Measurements from ENCODE around the gene PNMA5.
"Not testable (repeated sequence)": the region's sequence is repeated elsewhere in the genome, so short reads cannot be mapped to it uniquely, and the experiment has no call there.

PNMA5 gene

DNA sequence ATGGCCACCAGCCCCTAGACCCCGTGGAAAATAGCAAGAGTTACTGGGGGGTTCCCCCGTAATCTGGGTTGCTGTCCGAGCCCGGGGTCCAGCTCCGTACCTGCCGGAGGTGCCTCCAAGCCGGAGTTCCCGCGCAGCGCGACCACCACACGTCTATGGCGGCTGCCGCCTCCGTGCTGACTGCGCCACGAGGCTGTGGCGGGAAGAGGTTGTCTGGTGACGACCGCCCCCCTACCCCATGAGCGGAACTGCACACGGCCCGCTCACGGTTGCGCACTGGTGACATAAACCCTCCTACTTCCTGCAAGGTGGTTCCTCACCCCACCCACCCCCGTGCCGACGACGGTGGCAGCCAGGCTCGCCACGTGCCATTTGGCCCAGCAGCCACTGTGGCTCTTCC lies at the start of gene PNMA5:
PNMA5 (minus strand) TSS at position 184 of the 400 bp plus-strand sequence. CDS start 2,518 bp downstream, outside the sequence.
- no peak for DNase-seq

DNA sequence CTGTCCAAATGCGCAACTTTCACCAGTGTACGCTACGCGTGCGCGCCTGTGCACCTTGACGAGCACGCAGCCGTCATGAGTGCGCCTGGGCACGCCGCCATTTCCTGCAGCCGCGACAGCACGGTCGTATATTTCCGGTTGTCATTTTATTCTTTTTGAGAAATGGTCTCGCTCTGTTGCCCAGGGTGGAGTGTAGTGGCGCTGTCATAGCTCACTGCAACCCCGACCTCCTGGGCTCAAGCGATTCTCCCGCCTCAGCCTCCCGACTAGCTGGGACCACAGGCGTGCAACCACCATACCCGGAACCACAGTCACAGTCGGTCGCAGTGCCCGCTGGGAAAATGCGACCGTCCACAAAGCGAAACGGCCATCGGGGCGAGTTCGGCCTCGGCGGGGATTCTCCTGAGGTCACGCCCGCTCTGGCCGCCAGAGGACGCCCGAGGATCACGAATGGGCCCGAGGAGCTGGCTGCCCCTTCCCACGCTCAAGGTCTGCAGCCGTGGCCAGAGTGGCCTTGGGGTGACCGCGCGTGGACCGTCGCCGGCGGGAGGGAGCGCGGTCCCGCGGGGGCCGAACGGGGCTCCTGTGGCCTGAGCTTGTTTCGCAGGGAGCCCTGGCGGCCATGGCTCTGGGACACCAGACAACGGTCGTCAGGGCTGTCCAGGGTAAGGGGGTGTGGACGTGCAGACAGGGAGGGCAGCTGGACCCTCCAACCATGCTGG lies 38.6 kb upstream of the PNMA5 start:
- DNase-seq, result peak; percentile 52

DNA sequence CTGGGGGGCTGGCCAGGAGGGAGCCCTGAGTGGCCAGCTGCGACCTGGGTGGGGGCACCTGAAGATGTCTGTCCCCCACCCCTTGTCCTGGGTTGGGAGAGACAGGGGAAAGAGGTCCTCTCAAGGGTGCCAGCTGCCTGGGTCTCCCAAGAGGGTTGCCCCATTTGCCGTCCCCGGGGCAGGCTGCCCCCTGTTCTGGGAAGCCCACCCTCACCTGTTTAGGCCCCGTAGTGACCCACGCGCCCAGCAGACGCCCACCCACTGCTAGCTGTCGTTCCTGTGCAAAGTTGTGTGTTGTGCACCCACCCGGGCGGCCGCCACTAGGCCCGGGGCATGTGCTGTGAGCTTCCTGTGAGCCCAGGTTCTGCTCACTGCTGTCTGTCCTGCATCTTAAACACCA lies 36.9 kb upstream of the PNMA5 start:
- no peak for DNase-seq

DNA sequence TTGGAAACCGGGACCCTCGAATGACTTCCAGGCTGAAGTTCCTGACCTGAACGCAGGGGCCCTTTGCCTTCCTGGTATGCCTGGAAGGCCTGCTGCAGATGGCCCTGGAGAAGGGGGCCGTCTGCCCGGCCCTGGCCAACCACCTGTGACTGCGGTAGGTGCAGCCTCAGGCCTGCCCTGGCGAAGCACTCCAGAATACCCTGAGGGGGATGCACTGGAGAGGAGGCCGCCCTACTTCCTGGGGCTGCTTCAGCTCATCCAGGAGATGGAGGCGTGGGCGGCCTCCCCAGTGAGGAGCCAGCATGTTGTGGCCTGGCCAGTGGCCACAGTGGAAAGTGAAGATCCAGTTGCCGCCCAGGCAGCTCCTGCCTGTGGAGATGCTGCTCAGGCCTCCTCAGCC lies 36.0 kb upstream of the PNMA5 start:
- no peak for DNase-seq

DNA sequence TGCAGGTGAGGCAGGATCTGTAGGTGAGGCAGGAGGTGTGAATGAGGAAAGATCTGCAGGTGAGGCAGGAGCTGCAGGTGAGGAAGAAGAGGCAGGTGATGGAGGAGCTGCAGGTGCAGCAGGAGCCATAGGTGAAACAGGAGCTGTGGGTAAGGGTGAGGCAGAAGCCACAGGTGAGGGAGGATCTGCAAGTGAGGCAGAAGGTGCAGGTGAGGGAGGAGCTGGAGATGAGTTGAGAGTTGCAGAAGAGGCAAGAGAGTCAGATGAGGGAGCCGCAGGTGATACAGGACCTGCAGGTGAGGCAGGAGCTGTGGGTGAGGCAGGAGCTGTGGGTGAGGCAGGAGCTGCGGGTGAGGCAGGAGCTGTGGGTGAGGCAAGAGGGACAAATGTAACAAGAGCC lies 35.2 kb upstream of the PNMA5 start:
- no peak for DNase-seq

DNA sequence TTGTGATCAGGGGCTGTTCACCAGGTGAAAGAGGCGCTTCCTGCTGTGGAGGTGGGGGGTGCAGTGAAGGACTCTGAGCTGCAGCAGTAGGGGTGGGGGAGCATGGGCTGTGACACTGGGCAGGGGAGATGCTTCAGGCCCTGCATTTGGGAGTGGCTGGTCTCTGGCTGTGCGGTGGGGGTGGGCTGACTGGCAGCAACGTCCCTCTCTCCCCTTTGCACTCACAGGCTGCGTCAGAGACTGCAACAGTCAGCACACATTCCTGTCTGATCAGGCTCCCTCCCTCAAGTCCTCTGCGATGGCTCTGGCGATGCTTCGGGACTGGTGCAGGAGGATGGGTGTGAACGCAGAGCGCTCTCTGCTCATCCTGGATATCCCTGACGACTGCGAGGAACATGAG lies 34.6 kb upstream of the PNMA5 start:
- not testable (repeated sequence) for DNase-seq

DNA sequence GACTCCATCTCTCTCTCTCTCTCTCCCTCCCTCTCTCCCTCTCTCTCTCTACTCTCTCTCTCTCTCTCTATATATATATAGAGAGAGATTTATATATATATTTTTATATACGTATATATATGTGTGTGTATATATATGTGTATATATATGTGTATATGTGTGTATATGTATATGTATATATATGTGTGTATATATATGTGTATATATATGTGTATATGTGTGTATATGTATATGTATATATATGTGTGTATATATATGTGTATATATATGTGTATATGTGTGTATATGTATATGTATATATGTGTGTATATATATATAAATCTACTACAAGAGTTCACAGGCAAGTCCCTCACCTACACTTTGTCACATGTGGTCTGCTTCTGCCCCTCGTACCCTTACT lies 32.6 kb upstream of the PNMA5 start:
- not testable (repeated sequence) for DNase-seq

DNA sequence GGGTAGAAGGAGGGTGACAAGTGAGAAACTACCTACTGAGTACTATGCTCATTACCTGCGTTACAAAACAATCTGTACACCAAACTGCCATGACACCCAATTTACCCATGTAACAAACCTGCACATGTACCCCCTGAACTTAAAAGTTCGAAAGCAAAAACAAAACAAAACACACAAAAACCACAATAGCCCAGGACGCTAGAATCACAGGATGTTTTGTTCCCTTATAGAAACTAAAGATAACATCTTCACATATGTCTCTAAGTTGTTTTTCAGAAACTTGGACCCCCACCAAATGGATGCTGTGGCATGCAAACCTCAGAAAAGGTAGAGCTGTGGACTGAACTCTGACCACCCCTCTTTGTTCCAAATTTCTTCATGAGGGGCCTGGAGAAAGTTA lies 25.2 kb upstream of the PNMA5 start:
- DNase-seq, result no peak

DNA sequence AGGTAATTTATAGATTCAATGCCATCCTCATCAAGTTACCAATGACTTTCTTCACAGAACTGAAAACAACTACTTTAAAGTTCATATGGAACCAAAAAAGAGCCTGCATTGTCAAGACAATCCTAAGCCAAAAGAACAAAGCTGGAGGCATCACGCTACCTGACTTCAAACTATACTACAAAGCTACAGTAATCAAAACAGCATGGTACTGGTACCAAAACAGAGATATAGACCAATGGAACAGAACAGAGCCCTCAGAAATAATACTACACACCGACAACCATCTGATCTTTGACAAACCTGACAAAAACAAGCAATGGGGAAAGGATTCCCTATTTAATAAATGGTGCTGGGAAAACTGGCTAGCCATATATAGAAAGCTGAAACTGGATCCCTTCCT lies 23.3 kb upstream of the PNMA5 start:
- not testable (repeated sequence) for DNase-seq

DNA sequence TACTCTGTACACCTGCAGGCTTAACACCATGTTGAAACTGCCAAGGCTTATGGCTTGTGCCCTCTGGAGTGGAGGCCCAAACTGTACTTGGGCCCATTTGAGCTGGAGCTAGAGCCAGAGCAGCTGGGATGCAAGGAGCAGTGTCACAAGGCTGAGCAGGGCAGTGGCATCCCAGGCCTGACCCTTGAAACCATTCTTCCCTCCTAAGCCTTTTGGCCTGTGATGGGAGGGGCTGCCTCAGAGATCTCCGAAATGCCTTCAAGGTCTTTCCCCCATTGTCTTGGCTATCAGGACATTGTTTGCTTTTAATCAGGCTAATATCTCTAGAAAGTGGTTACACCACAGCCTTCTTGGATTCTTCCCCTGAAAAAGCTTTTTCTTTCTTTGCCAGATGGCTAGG lies 10.9 kb upstream of the PNMA5 start:
- no peak for DNase-seq

DNA sequence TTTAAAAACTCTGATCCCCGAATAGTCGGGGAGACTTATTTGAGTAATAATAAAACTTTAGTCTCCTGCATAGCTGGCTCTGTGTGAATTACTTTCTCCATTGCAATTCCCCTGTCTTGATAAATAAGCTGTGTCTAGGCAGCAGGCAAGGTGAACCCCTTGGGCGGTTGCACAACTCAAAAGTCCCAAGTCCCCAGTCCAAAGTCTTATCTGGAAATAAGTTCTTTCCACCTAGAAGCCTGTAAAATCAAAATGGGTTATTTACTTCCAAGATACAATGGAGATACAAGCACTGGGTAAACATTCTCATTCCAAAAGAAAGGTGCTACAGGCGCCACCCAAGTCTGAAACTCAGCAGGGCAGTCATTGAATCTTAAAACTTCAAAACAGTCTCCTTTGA lies 10.1 kb upstream of the PNMA5 start:
- DNase-seq, result no peak

DNA sequence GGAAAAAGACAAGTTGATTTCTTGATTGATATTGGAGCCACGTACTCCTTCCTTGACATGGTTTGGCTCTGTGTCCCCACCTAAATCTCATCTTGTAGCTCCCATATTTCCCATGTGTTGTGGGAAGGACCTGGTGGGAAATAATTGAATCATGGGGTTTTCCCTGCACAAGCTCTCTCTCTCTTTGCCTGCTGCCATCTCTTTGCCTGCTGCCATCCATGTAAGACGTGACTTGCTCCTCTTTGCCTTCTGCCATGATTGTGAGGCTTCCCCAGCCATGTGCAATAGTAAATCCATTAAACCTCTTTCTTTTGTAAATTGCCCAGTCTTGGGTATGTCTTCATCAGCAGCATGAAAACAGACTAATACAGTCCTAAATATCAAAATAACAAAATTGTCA lies 8.3 kb upstream of the PNMA5 start:
- DNase-seq, result not testable (repeated sequence)

DNA sequence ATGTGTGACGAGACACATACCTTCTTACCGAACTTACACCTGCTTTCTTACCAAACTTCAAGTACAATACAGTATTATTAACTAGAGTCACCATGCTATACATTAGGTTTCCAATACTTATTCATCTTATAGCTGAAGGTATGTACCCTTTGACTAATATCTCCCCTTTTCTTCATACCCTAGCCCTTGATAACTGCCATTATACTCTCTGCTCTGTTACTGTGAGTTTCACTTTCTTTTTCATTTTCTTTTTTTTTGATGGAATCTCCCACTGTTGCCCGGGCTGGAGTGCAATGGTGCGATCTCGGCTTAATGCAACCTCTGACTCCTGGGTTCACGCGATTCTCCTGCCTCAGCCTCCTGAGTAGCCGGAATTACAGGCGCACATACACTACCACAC lies 3.4 kb upstream of the PNMA5 start:
- DNase-seq, result no peak

DNA sequence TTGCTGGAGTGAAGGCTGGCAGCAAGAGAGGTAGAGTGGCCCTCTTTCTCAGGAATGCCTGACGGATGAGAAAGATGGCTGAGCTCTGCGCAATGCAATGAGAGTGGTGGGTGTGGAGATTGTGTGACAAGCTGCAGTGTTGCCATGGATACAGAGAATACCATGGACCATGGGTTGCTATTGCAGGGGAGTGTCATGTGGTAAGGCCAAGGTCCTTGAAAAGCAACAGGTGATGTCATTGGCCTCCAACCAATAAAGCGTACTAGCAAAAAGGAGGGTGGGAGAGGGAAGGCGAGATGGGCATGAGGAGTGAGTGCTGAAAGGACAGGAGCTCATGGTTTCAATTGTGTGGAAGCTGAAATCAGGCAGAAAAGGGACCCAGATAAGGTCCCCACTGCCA lies 1.8 kb downstream of the PNMA5 start:
- no peak for DNase-seq

DNA sequence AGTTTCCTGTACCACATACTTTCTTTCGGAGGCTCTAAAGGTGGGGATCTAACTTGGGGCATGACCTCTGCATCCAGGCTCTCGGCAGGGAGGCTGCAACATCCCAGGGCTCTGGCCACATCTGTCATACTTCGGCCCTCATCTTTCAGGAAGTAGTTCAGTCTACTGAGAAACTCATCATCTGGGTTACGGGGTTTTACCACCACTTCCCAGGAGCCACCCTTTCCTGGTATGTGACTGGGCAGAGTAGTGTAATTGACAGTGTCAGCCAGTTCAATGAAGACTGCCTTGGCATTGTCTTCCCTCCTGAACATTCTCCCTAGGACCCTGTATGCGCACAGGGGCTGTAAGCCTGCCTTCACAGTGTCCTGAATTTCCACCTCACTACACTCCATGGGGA lies 2.8 kb downstream of the PNMA5 start:
- DNase-seq, result no peak

DNA sequence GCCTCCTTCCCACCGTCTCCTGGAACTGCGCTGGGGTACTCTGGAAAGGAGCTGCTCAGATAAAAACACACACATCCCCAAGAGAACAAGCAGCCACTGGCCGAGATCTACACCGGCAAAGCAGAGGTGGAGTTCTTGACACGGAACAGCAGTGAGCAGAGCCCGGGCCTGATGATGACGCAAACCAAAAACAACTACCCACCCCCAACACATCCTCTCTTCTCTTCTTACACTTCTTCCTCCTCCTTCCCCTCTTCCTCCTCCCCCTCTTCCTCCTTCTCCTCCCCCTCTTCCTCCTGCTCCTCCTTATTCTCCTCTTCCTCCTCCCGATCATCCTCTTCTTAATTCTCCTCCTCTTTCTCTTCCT lies 4.6 kb downstream of the PNMA5 start:
- no peak for DNase-seq

DNA sequence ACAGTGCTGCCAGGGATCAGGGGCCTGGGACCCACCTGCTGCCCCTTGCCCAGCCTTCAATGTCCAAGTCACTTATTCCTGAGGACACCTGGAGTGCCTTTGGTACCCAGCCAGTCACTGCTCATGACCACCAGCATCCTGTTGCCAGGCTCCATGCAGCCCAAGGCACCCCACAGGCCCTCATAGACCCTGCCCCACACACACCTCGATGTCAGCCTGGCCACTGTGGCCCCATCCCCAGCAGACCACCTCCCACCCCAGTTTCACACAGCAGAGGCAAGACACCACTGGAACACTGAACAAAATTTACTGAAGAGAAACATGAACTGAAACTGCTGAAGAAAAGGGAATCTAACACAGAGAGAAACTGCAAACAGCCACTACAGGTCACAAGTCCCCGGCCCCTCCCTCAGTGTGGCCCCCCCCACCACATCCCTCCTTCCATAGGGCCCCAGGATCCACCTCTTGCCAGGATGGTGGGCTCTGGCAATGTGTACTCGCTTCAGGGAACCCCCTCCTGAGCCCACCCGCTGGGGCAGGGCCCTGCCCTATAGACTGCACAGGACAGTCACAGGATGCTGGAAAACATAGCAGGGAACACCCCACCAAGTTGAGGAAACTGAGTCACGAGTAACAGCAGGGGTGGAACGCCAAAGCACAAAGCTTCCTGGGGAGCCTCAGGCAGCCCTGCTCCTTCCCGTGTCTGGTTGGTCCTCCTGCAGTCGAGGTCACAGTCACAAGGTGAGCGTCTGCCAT lies 5.2 kb downstream of the PNMA5 start:
- DNase-seq, result no peak

DNA sequence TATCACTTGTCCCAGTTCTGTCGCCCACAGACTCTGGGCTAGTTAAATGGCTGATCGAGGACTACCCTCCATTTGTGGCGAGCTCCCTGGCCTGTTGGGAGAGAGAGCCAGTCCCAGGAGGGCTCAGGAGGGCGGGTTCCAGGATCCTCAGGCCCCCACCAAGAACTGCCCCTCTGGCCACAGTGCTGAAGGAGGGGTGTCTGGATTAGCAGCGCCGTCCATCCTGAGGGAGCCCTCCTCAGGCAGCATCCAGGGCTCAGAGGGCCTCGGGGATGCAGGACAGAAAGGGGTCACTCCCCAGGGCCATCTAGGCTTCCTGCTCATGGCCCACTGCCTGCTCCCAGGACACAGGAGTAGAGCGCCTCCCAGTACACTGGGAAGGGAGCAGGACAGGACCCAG lies 6.1 kb downstream of the PNMA5 start:
- no peak for DNase-seq

DNA sequence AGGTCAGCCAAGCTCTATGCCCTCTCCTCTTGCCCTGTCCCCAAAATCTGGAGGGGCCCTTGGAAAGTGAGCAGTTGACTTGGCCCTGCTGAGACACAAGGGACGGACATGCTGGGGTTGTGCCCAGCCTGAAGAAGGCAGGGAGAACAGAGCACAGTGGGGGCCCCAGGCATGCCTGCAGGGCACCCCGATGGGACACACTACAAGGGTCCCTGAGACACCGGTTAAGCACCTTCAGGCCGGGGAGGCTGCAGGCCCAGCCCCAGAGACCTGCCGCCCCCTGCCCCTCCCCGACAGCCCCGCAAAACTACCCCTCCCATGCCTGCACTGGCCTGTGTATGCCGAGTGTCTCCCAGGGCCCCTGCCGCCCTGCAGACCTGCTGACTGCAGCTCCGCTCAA lies 6.8 kb downstream of the PNMA5 start:
- not testable (repeated sequence) for DNase-seq

DNA sequence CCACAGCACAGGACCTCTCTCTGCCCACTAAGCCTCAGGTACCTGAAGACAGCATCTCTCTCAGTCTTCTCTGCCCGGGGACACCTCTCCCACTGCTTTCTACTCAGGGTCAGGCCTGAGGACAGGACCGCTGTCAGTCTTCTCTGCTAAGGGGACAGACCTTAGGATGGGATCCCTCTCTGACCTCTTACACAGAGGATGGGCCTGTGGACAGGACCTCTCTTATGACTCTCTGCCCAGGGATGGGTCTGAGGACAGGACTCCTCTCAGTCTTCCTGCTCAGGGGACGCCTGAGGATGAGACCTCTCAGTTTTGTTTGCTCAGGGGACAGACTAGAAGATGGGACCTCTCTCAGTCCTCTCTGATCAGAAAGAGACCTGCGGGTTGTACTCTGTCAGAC lies 8.5 kb downstream of the PNMA5 start:
- DNase-seq, result not testable (repeated sequence)

DNA sequence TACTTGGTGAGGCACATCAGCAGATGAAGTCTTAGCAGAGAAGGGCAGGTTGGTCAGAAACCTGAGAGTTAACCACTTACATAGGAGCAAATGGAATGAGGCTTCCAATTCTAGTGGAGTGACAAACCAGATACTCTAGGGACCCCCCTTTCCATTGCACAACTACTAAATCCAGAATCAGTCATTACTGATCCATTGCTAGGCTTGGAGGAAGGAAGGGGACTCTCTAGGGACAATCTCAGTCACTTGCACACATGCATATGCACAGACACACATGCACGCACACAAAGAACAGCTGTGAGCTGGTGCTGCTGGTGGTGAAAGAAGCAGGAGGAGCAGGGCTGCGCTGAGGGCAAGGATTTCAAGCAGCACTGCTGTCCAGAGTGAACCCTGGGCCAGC lies 25.7 kb downstream of the PNMA5 start:
- no peak for DNase-seq

DNA sequence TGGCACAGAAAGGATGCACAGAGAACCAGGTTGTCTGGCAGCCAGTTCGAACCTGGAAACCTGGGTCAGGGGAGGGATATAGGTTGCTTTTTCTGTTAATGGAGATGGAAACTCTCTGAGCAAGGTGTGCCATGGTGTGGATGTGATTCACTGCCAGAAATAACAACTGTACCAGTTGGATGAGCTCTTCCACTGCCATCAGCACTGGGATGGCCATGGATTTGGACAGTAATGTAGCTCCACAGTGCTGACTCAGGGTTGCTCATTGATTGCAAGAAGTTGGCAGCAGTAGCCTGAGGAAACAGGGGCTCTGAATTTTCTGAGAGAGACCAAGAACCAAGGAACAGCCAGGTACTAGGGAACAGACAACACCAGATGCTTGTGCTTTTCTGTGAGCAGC lies 33.8 kb downstream of the PNMA5 start:
- DNase-seq, result no peak

DNA sequence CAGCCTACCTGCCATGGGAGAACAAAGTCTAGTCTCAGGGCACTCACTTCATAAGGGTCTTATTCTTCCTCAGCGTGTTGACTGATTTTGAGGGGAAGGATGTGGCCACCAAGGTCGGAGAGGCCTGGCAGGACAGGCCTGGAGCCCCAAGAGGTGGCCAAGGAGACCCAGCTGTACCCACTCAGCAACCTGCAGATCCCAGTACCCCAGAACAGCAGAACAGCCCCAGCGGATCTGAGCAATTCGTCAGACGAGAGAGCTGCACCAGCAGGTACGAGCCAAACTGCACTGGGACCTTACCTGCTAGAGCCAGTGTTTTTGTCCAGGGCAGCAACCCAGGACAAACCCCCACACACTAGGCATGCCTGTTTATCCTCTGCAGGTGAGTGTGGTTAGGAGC lies 34.3 kb downstream of the PNMA5 start:
- DNase-seq, result no peak

DNA sequence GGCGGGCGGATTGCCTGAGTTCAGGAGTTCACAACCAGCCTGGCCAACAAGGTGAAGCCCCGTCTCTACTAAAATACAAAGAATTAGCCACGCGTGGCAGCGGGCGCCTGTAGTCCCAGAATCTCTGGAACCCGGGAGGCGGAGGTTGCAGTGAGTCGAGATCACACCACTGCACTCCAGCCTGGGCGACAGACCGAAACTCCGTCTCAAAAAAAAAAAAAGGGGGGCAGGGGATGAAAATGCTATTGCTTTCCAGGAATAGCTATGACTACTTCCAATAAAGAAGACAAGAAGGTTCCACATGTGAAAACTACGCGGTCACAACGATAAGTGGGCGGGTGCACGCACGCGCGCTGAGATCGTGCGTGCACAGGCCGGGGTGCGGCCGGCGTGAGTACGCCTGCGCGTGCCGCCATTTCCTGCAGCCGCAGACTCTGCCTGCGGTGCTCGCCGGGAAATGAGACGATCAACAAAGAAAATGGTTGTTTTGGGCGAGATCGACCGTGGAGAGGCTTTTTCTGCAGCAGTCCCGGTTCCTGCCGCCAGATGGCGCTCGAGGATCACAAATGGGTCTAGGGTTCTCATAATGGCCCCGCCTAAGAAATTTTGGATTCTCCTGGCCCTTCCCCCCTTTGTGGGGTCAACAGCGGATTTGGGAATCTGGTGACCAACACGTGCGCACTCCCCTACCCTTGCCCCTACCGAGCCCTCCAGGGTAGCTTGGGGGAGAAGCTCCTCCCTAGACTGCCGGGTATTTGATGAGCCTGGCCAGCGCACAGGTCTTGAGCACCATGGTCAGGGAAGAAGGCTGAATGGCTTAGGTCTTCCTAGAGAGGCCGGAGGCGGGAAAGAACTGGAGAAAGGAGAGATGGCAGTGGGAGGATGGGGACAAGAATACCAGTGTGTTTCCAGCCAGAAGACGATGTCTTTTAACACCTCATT lies 35.1 kb downstream of the PNMA5 start:
- peak; percentile 85 for DNase-seq
